Ovary (tissue), 9 donors: Measurements from ENCODE around the gene POU6F2. TPM values are rescaled to one million over a fixed set of nuclear protein-coding genes. Genes with fewer than 3 reads are reported as not detected.

Source experiments
- DNase-seq, 5 donors: peaks; one replicate each; pipeline ENCODE4 v3.0.0-alpha.2; 2019 to 2020
- H3K27ac ChIP-seq, 2 donors: fragments of 200-600 bp; one replicate each; pipeline versions ENCODE4 v1.5.1 to v1.8.0; 2019 to 2022
- H3K27me3 ChIP-seq: fragments of 200-600 bp; one replicate; pipeline ENCODE4 v1.8.0; 2022
- H3K36me3 ChIP-seq: fragments of 200-600 bp; sonication (generic); one replicate; pipeline ENCODE4 v1.5.1; 2019
- H3K4me1 ChIP-seq: one replicate; pipeline ENCODE4 v1.8.1; 2013; ENCODE audit warnings: mild to moderate bottlenecking, moderate library complexity; ENCODE audit not compliant: insufficient read depth
- H3K4me3 ChIP-seq: fragments of 200-600 bp; sonication (generic); one replicate; pipeline ENCODE4 v1.5.1; 2017
- H3K9me3 ChIP-seq, 2 donors: fragments of 200-600 bp in 1 of 2; sonication (generic) in 1 of 2; one replicate each; pipeline versions ENCODE4 v1.5.1 to v1.8.1; 2013 to 2019; ENCODE audit warnings: mild to moderate bottlenecking in 1 of 2, moderate library complexity in 1 of 2
- CTCF ChIP-seq, 3 donors: fragments of 450-650 bp in 2 of 3; fragments of 200-600 bp in 1 of 3; IDR thresholded peaks; one replicate each; pipeline versions ENCODE4 v1.5.1 to v1.8.0; 2016 to 2022; ENCODE audit warnings: antibody characterized with exemption in 3 of 3, mild to moderate bottlenecking in 1 of 3
- EP300 ChIP-seq: sonication (generic); formaldehyde crosslinking; IDR thresholded peaks from one replicate; pipeline ENCODE4 v1.6.1; 2017; ENCODE audit warnings: antibody characterized with exemption
- POLR2A ChIP-seq: fragments of 450-650 bp; IDR thresholded peaks from one replicate; pipeline ENCODE4 v1.6.1; 2017; ENCODE audit warnings: antibody characterized with exemption, mild to moderate bottlenecking, moderate library complexity
- WGBS, 3 donors: extraction: QIAGEN DNeasy Blood & Tissue Kit in 1 of 3; methylation state at CpG; one replicate each; pipeline versions ENCODE4 v1.1.5 to v1.1.7; 2013 to 2017; 5-methylcytosine and 5-hydroxymethylcytosine counted together
- intact Hi-C, 4 donors: fragments of 100-400 bp; cut with DNase I; formaldehyde crosslinking; loops; one replicate each; pipeline versions ENCODE4 v1.11.0 to v1.15.1; 2022 to 2023
- polyA plus RNA-seq, 2 donors: library from polyadenylated mRNA; stranded (reverse); fragments of 200-250 nt in 1 of 2; fragments of 350-450 nt in 1 of 2; fragmentation: Illumina TruSeq in 1 of 2; extraction: RNeasy Lipid Tissue Mini Kit (QIAGEN cat#74804) in 1 of 2; gene quantifications; one replicate each; pipeline ENCODE4 v1.2.3, GENCODE V29; 2013 to 2014
- total RNA-seq, 7 donors: library from RNA; depleted of rRNA in 2 of 7; stranded (reverse); fragments of >200 nt in 2 of 7; fragmentation: NEBNext Ultra II Directional in 3 of 7; extraction: Animal tissue kit (Norgen Biotek cat#: 25700) in 3 of 7; gene quantifications; one replicate each; pipeline versions ENCODE4 v1.1.0 to v1.2.4, GENCODE V29; 2016 to 2023
- donor health status: DM: no; HTN: no; CAD: no; lungs with moderate emphysema.
- donor health status: DM: no; HTN: no; CAD: no.
- donor health status: Bipolar disorder and iron deficiency.
- donor health status: DM: yes; HTN: yes; CAD: no.
- donor health status: DM: no; HTN: no; CAD: no.
- donor health status: DM: yes; HTN: yes; CAD: no.

POU6F2 gene
- total and polyA plus RNA-seq, 9 donors: 0.17 to 2.0 (median 0.61) TPM

GRCh38 chr7:39098506-39098905, 120.8 kb downstream of the POU6F2 start:
- H3K27me3 ChIP-seq: no peaks in the 10 kb centered on the region
- no peak for DNase-seq
- WGBS, 3 donors: 85 to 94% (median 87%) methylated on average over 3 of the region's 3 CpGs
- H3K36me3 ChIP-seq: no peaks in the 10 kb centered on the region
- no peaks in the 10 kb centered on the region for H3K4me1 ChIP-seq
- intact Hi-C loops: no loop called here
- no peaks in the 10 kb centered on the region for H3K9me3 ChIP-seq
- TF ChIP-seq POLR2A (no peak), CTCF (IDR thresholded peaks at IDR 0.05) (no peak), EP300 (no peak)
- H3K4me3 ChIP-seq: no peak overlapping the region
- H3K27ac ChIP-seq: no peak overlapping the region

- Histone ChIP-seq H3K27ac (no peak overlapping the region), H3K9me3 (no peaks in the 10 kb centered on the region), H3K4me3 (no peak overlapping the region), H3K27me3 (no peaks in the 10 kb centered on the region), H3K4me1 (no peaks in the 10 kb centered on the region), H3K36me3 (no peaks in the 10 kb centered on the region)
- TF ChIP-seq EP300: no peak
- TF ChIP-seq POLR2A: no peak
- TF ChIP-seq CTCF (IDR thresholded peaks at IDR 0.05): no peak
- DNase-seq: no peak
- intact Hi-C loops: no loop called here
- 58 to 78% (median 71%) methylated on average over 3 of the region's 3 CpGs for WGBS, 3 donors
Measured at GRCh38 chr7:39099146-39099545, 121.4 kb downstream of the POU6F2 start.

- Histone ChIP-seq H3K4me3 (no peak overlapping the region), H3K9me3 (no peaks in the 10 kb centered on the region), H3K36me3 (no peaks in the 10 kb centered on the region), H3K27me3 (no peaks in the 10 kb centered on the region), H3K27ac (no peak overlapping the region), H3K4me1 (no peaks in the 10 kb centered on the region)
- WGBS, 3 donors: 95 to 97% (median 95%) methylated on average over 2 of the region's 2 CpGs
- intact Hi-C loops: no loop called here
- TF ChIP-seq POLR2A (no peak), EP300 (no peak), CTCF (IDR thresholded peaks at IDR 0.05) (no peak)
- no peak for DNase-seq
Measured at GRCh38 chr7:39100270-39100669, 122.6 kb downstream of the POU6F2 start.

- Histone ChIP-seq H3K4me3 (no peak overlapping the region), H3K36me3 (no peaks in the 10 kb centered on the region), H3K4me1 (no peaks in the 10 kb centered on the region), H3K27ac (no peak overlapping the region), H3K9me3 (no peaks in the 10 kb centered on the region), H3K27me3 (no peaks in the 10 kb centered on the region)
- intact Hi-C loops: no loop called here
- TF ChIP-seq EP300: no peak
- no peak for TF ChIP-seq CTCF (IDR thresholded peaks at IDR 0.05)
- no peak for TF ChIP-seq POLR2A
- no peak for DNase-seq
- 47 to 64% (median 61%) methylated on average over 2 of the region's 2 CpGs for WGBS, 3 donors
Measured at GRCh38 chr7:39102234-39102633, 124.5 kb downstream of the POU6F2 start.

GRCh38 chr7:39105720-39106119, 128.0 kb downstream of the POU6F2 start:
- intact Hi-C loops: no loop called here
- H3K4me3 ChIP-seq: no peak overlapping the region
- H3K27ac ChIP-seq: no peak overlapping the region
- no peak for DNase-seq
- no peaks in the 10 kb centered on the region for H3K4me1 ChIP-seq
- WGBS, 3 donors: 17 to 43% (median 25%) methylated on average over 1 of the region's 1 CpG
- no peaks in the 10 kb centered on the region for H3K27me3 ChIP-seq
- no peak for TF ChIP-seq EP300
- no peak for TF ChIP-seq CTCF (IDR thresholded peaks at IDR 0.05)
- no peak for TF ChIP-seq POLR2A
- no peaks in the 10 kb centered on the region for H3K36me3 ChIP-seq
- H3K9me3 ChIP-seq: no peaks in the 10 kb centered on the region
